GM12878 (cell line): ENCODE results near the gene PSMD10. TPM values are rescaled to one million over a fixed set of nuclear protein-coding genes. Genes with fewer than 3 reads are reported as not detected.

Experiments
- BCL11A ChIP-seq: IDR thresholded peaks from 2 replicates; pipeline ENCODE4 v1.6.1; 2011; ENCODE audit warnings: low read depth, low read length
- E2F4 ChIP-seq: IDR thresholded peaks from 2 replicates; pipeline ENCODE4 v1.6.1; 2012; ENCODE audit warnings: low read depth, low read length, improper control_type of control experiment
- IRF3 ChIP-seq: fragments of 450-650 bp; IDR thresholded peaks from 2 replicates; pipeline ENCODE4 v1.6.1; 2014; ENCODE audit warnings: mild to moderate bottlenecking
- PML ChIP-seq: IDR thresholded peaks from 2 replicates; pipeline ENCODE4 v1.6.1; 2012; ENCODE audit warnings: low read length, inconsistent platforms
- POU2F2 ChIP-seq: IDR thresholded peaks from 3 replicates; pipeline ENCODE4 v1.6.1; 2011; ENCODE audit warnings: low read depth, mild to moderate bottlenecking, low read length, borderline replicate concordance
- SMAD5 ChIP-seq: IDR thresholded peaks from 2 replicates; pipeline ENCODE4 v1.6.1; 2016; ENCODE audit warnings: antibody characterized with exemption, low read depth
- SREBF1 ChIP-seq: IDR thresholded peaks from 2 replicates; pipeline ENCODE4 v1.6.1; 2012; ENCODE audit warnings: mild to moderate bottlenecking, low read length
- YBX1 ChIP-seq: fragments of 450-650 bp; IDR thresholded peaks from 2 replicates; pipeline ENCODE4 v1.6.1; 2016; ENCODE audit warnings: antibody characterized with exemption
- ZNF592 ChIP-seq: fragments of 450-650 bp; IDR thresholded peaks from 2 replicates; pipeline ENCODE4 v1.6.1; 2017; ENCODE audit warnings: mild to moderate bottlenecking, moderate library complexity
- polyA plus RNA-seq, 11 experiments: library from polyadenylated mRNA; depleted of rRNA in 4 of 11; unstranded in 6 of 11; stranded (reverse) in 5 of 11; fragments of >200 nt; fragmentation: Nextera tagmentation in 4 of 11; fragmentation: Illumina TruSeq in 1 of 11; extraction: Ambion mirVana in 4 of 11; extraction: Trizol in 1 of 11; gene quantifications; 1 replicate in 1 of 11; 2 replicates in 10 of 11; pipeline versions ENCODE4 v1.2.1 to v1.2.3, GENCODE V29; 2011 to 2016; ENCODE audit warnings: inconsistent platforms in 2 of 11, missing spikeins in 2 of 11, low read depth in 1 of 11
- total RNA-seq, 4 experiments: library from RNA; depleted of rRNA in 3 of 4; stranded (reverse); fragments of >200 nt in 3 of 4; fragmentation: Illumina TruSeq in 1 of 4; extraction: Trizol in 1 of 4; gene quantifications; 2 replicates each; pipeline versions ENCODE4 v1.2.1 to v1.2.3, GENCODE V29; 2013 to 2021

The PSMD10 gene
- total and polyA plus RNA-seq, 10 of the 15 experiments (the other 5 are each of a cell fraction or from before 2014, with no cell fraction given): 46.9 to 152 (median 75.4) TPM

GRCh38 chrX:108068121-108068520 lies 23.2 kb downstream of the PSMD10 start (continued):
- no peak for TF ChIP-seq ZNF592
- TF ChIP-seq SMAD5: no peak
- no peak for TF ChIP-seq SREBF1
- no peak for TF ChIP-seq POU2F2
- no peak for TF ChIP-seq E2F4
- TF ChIP-seq BCL11A: no peak
- TF ChIP-seq IRF3: no peak
- TF ChIP-seq YBX1: no peak
- TF ChIP-seq PML: no peak
